Measurements from ENCODE around the gene TMEM231. TPM values are rescaled to one million over a fixed set of nuclear protein-coding genes. Genes with fewer than 3 reads are reported as not detected.
"Not testable (repeated sequence)": the region's sequence is repeated elsewhere in the genome, so short reads cannot be mapped to it uniquely, and the experiment has no call there.

The TMEM231 gene
- total RNA-seq, 4 donors from 2014 or later, result 0.76 to 2.3 (median 1.7) TPM

GRCh38 chr16:75552951-75553350 is 3.1 kb downstream of the TMEM231 start:
- ATAC-seq (no peak), DNase-seq (no peak)
- in situ Hi-C loops (cut with MboI; ENCODE audit: low sequenced_read_pairs in 4 of 4), result no loop called here
- H3K27me3 ChIP-seq, result no peaks in the 10 kb centered on the region
- peak overlapping the region in 3 of 4 donors; percentile 46 to 52 (median 49) for H3K27ac ChIP-seq
- intact Hi-C loops (cut with DNase I; ENCODE audit: low total_unique reads), result loop anchor here (10.0 kb wide), 1 partner anchor 408 kb away; the partner anchor contains the start of gene ZFP1
- no peak for TF ChIP-seq POLR2A (IDR thresholded peaks at IDR 0.05)
- no peak for TF ChIP-seq CTCF (IDR thresholded peaks at IDR 0.05 in 4 of 5, conservative IDR thresholded peaks at IDR 0.05 in 1 of 5)
- no peaks in the 10 kb centered on the region for H3K9me3 ChIP-seq
- peaks cover 8 to 14% of the 10 kb centered on the region in 2 donors for H3K4me1 ChIP-seq
- H3K36me3 ChIP-seq, result no peaks in the 10 kb centered on the region
- no peak overlapping the region for H3K4me3 ChIP-seq

GRCh38 chr16:75550211-75550662 is 5.8 kb downstream of the TMEM231 start:
- Histone ChIP-seq H3K27me3 (no peaks in the 10 kb centered on the region), H3K4me1 (peaks cover 4 to 9% of the 10 kb centered on the region in 2 donors), H3K27ac (peak overlapping the region in 3 of 4 donors; percentile 56 to 67 (median 67)), H3K9me3 (no peaks in the 10 kb centered on the region), H3K4me3 (peak overlapping the region in 1 of 4 donors; percentile 11), H3K36me3 (no peaks in the 10 kb centered on the region)
- peak in 3 of 5 experiments; percentile 9 to 37 (median 30) for TF ChIP-seq CTCF (IDR thresholded peaks at IDR 0.05 in 4 of 5, conservative IDR thresholded peaks at IDR 0.05 in 1 of 5)
- no peak for TF ChIP-seq POLR2A (IDR thresholded peaks at IDR 0.05)
- DNase-seq (no peak), ATAC-seq (peak; percentile 57 to 59)
- in situ Hi-C loops (cut with MboI; ENCODE audit: low sequenced_read_pairs in 4 of 4), result no loop called here
- intact Hi-C loops (cut with DNase I; ENCODE audit: low total_unique reads), result loop anchor here (10.0 kb wide), 1 partner anchor 405 kb away; the partner anchor contains the start of gene ZFP1

- H3K27ac ChIP-seq; H3K4me3 ChIP-seq; H3K36me3 ChIP-seq; DNase-seq; H3K4me1 ChIP-seq; intact Hi-C loops (cut with DNase I; ENCODE audit: low total_unique reads); in situ Hi-C loops (cut with MboI; ENCODE audit: low sequenced_read_pairs in 4 of 4); H3K27me3 ChIP-seq; ATAC-seq; H3K9me3 ChIP-seq: not testable (repeated sequence)
Observed at GRCh38 chr16:75548456-75548855, 7.6 kb downstream of the TMEM231 start.

GRCh38 chr16:75546293-75546692 is 9.8 kb downstream of the TMEM231 start:
- intact Hi-C loops (cut with DNase I; ENCODE audit: low total_unique reads), result no loop called here
- ATAC-seq (no peak), DNase-seq (no peak)
- Histone ChIP-seq H3K27ac (no peak overlapping the region), H3K27me3 (no peaks in the 10 kb centered on the region), H3K4me1 (no peaks in the 10 kb centered on the region), H3K36me3 (peaks cover 0 to 5% of the 10 kb centered on the region in 2 donors), H3K9me3 (no peaks in the 10 kb centered on the region), H3K4me3 (no peak overlapping the region)
- in situ Hi-C loops (cut with MboI; ENCODE audit: low sequenced_read_pairs in 4 of 4), result no loop called here
- TF ChIP-seq POLR2A (IDR thresholded peaks at IDR 0.05) (no peak), CTCF (IDR thresholded peaks at IDR 0.05 in 4 of 5, conservative IDR thresholded peaks at IDR 0.05 in 1 of 5) (no peak)

GRCh38 chr16:75545879-75546278 is 10.2 kb downstream of the TMEM231 start:
- intact Hi-C loops (cut with DNase I; ENCODE audit: low total_unique reads); H3K9me3 ChIP-seq; DNase-seq; H3K4me1 ChIP-seq; ATAC-seq; H3K27ac ChIP-seq; H3K27me3 ChIP-seq; H3K4me3 ChIP-seq; in situ Hi-C loops (cut with MboI; ENCODE audit: low sequenced_read_pairs in 4 of 4); H3K36me3 ChIP-seq: not testable (repeated sequence)

- H3K9me3 ChIP-seq; H3K27me3 ChIP-seq; H3K4me1 ChIP-seq; ATAC-seq; H3K36me3 ChIP-seq; H3K4me3 ChIP-seq; in situ Hi-C loops (cut with MboI; ENCODE audit: low sequenced_read_pairs in 4 of 4); H3K27ac ChIP-seq; intact Hi-C loops (cut with DNase I; ENCODE audit: low total_unique reads); DNase-seq: not testable (repeated sequence)
Observed at GRCh38 chr16:75542462-75542861, 13.6 kb downstream of the TMEM231 start.
